SK-N-MC (cell line): ENCODE results near the gene SH3BP5L.

Experiments used
- DNase-seq: peaks from one replicate; pipeline ENCODE4 v3.0.0-alpha.2; 2011; ENCODE audit warnings: low read depth, low spot score
- H3K27ac ChIP-seq: fragments of 200-600 bp; sonication (generic); 2 replicates; pipeline ENCODE4 v1.5.1; 2016; ENCODE audit warnings: mixed run types
- H3K36me3 ChIP-seq: fragments of 200-600 bp; sonication (generic); 2 replicates; pipeline ENCODE4 v1.6.1; 2017; ENCODE audit warnings: antibody characterized with exemption, low read length, mixed read lengths; ENCODE audit not compliant: insufficient read depth
- H3K4me3 ChIP-seq: fragments of 200-600 bp; sonication (generic); 2 replicates; pipeline ENCODE4 v1.5.1; 2016
- H3K9ac ChIP-seq: fragments of 200-600 bp; sonication (generic); 2 replicates; pipeline ENCODE4 v1.8.0; 2017; ENCODE audit warnings: mixed run types, mixed read lengths; ENCODE audit not compliant: insufficient read length
- H3K9me3 ChIP-seq: fragments of 200-600 bp; sonication (generic); 2 replicates; pipeline ENCODE4 v1.6.1; 2017; ENCODE audit warnings: low read depth, mild to moderate bottlenecking, antibody characterized with exemption, low read length, moderate library complexity, mixed read lengths
- EZH2 ChIP-seq: fragments of 200-600 bp; sonication (generic); IDR thresholded peaks from one replicate; pipeline ENCODE4 v1.6.1; 2017; ENCODE audit warnings: antibody characterized with exemption
- FOXP2 ChIP-seq: optimal IDR thresholded peaks from 2 replicates; pipeline ENCODE3; 2011; ENCODE audit warnings: mild to moderate bottlenecking, moderate library complexity; ENCODE audit not compliant: insufficient read depth; ENCODE audit errors: extremely low read length, control extremely low read depth
- POLR2AphosphoS5 ChIP-seq: IDR thresholded peaks from 2 replicates; pipeline ENCODE4 v1.6.1; 2012; ENCODE audit warnings: mild to moderate bottlenecking, low read depth, low read length, borderline replicate concordance

SH3BP5L gene

DNA sequence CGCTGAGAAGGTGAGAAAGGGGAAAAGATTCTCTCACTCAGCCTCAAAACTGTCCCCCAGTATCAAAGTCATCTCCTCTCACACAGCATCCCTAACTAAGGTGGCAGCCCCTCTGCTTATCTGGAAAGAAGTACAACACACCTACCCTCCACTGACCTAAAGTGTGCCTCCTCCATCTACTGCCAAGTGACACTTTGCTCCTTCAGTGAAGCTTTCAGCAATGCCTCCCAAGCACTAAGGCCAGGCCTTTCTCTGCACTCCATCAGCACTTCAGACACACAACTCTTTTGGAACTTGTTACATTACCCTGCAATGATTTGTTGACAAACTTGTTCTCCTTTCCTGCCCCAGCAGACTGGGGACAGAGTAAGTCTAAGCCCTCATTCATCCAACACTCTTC, 1.4 kb downstream of the SH3BP5L start:
- no peak overlapping the region for H3K9ac ChIP-seq
- DNase-seq = no peak
- H3K9me3 ChIP-seq = no peaks in the 10 kb centered on the region
- H3K27ac ChIP-seq = no peak overlapping the region
- no peak overlapping the region for H3K4me3 ChIP-seq
- no peak for TF ChIP-seq POLR2AphosphoS5
- TF ChIP-seq EZH2 = no peak
- no peak for TF ChIP-seq FOXP2
- peaks cover 24% of the 10 kb centered on the region for H3K36me3 ChIP-seq

- Histone ChIP-seq H3K36me3 (peaks cover 24% of the 10 kb centered on the region), H3K4me3 (no peak overlapping the region), H3K9ac (no peak overlapping the region), H3K9me3 (no peaks in the 10 kb centered on the region), H3K27ac (no peak overlapping the region)
- no peak for TF ChIP-seq FOXP2
- TF ChIP-seq EZH2 = no peak
- TF ChIP-seq POLR2AphosphoS5 = no peak
- no peak for DNase-seq
Measured at GRCh38 chr1:248823517-248824001, 2.2 kb downstream of the SH3BP5L start.

- DNase-seq = no peak
- Histone ChIP-seq H3K4me3 (no peak overlapping the region), H3K9me3 (no peaks in the 10 kb centered on the region), H3K36me3 (peaks cover 24% of the 10 kb centered on the region), H3K27ac (no peak overlapping the region), H3K9ac (no peak overlapping the region)
- TF ChIP-seq FOXP2 (no peak), POLR2AphosphoS5 (no peak)
Measured at GRCh38 chr1:248822148-248823032, 3.3 kb downstream of the SH3BP5L start.

DNA sequence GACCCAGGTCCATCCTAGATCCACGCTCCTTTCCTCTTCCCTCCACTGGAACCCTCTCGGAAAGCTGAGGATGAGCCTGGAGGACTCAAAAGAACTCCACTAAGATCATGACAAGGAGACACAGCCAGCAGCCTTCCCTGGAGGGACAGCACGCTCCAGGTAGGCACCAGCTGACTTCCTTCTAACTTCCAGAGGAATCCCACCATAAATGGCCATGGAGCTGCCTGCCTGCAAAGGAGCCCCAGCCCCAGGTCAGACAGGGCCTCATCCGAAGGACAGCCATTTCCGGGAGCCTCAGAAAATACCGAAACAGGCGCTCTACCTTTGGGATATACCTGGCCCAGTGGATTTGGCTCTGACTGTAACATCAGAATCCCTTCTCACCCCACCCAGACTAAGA, 4.1 kb downstream of the SH3BP5L start:
- no peaks in the 10 kb centered on the region for H3K9me3 ChIP-seq
- peaks cover 26% of the 10 kb centered on the region for H3K36me3 ChIP-seq
- no peak for TF ChIP-seq EZH2
- TF ChIP-seq POLR2AphosphoS5 = no peak
- no peak for TF ChIP-seq FOXP2
- no peak for DNase-seq
- no peak overlapping the region for H3K27ac ChIP-seq
- H3K4me3 ChIP-seq = no peak overlapping the region
- no peak overlapping the region for H3K9ac ChIP-seq

GRCh38 chr1:248821101-248821500, 4.6 kb downstream of the SH3BP5L start:
- H3K9ac ChIP-seq = no peak overlapping the region
- no peak for DNase-seq
- TF ChIP-seq EZH2 (no peak), POLR2AphosphoS5 (no peak), FOXP2 (no peak)
- H3K9me3 ChIP-seq = no peaks in the 10 kb centered on the region
- no peak overlapping the region for H3K4me3 ChIP-seq
- peaks cover 31% of the 10 kb centered on the region for H3K36me3 ChIP-seq
- no peak overlapping the region for H3K27ac ChIP-seq

DNA sequence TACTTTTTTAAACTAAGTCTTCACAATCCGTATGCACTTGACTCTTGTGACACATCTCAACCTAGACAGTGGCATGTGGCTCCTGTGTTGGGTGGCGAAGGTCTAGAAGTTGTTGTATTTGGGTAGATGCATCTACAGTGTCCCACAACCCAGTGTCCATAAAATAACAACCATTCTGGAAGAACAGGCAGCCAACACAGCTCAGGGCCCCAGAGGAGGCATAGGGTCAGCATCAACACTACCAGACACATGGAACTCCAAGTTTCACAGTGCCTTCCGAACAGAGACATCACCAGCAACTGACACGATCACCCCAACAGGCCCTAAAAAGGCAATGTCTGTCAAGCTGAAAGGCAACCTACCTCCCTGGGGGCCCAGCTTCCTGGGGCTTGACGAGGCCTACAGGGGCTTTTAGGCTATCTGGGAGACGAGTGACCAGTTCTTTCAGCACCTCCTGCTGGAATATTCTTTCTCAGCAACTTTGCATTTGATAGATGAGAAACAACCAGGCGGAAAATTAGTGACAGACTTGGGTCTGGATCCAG, 5.6 kb downstream of the SH3BP5L start:
- H3K9ac ChIP-seq = no peak overlapping the region
- TF ChIP-seq EZH2 (no peak), POLR2AphosphoS5 (no peak), FOXP2 (no peak)
- peaks cover 39% of the 10 kb centered on the region for H3K36me3 ChIP-seq

DNA sequence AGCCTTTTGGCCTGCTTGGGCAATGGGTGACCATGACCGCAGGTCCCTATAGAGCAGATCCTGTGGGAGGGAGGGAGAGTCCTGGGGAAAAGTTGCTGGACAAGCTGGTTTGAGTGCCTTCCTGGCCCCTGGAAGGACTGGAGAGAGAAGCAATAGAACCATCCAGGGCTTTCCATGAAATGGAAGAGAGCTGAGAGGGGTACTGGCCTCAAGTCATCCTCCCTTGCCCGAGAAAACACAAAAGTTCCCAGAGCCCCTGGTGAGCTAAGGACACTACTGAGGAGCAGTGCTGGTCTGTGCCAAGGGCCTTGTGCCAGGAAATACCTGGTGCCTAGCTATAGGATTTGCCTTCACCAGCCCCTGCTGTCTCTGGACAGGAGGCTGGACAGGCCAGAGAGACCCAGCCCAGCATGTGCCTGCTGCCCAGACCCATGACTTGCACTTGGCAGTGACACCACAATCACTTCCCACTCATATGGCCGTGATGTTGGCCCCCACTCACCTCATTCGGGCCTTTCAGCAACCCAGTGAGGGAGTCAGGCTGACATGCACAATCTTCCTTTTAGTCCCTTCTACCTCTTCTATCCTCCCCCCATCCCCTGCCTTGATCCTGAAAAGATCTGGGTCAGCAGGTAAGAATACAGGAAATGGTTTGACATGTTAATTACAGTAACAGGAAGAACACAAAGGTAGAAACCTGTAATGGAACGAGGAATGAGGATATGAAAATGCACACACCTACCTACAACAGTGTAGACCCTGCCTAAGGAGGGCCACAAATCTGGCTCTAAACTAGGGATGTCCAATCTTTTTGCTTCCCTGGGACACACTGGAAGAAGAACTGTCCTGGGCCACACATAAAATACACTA, 7.0 kb downstream of the SH3BP5L start:
- H3K36me3 ChIP-seq = peaks cover 44% of the 10 kb centered on the region
- H3K9ac ChIP-seq = no peak overlapping the region
- no peak overlapping the region for H3K4me3 ChIP-seq
- no peak overlapping the region for H3K27ac ChIP-seq
- H3K9me3 ChIP-seq = no peaks in the 10 kb centered on the region
- TF ChIP-seq POLR2AphosphoS5 (no peak), FOXP2 (no peak), EZH2 (no peak)
- no peak for DNase-seq

More for the DNA sequence above, 5.6 kb downstream of the SH3BP5L start:
- Histone ChIP-seq H3K4me3 (no peak overlapping the region), H3K27ac (no peak overlapping the region), H3K9me3 (no peaks in the 10 kb centered on the region)
- DNase-seq = no peak

DNA sequence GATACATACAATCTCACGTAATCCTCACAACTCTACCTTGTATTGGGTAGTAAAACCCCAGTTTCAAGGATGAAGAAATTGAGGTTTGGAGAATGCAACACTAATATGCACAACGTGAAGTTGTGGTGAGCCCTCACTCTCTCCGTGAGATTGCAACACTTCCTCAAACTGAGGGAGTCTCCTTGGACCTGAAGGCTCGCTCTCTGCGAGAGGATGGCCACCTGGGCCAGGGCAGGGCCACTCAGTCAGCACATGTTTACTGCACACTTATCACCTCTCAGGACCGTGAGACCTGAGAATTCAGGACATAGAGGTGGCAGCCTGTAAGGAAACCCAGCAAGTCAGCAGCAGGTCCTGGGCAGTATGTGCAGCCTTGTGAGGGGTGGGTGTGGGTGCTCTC, 8.7 kb downstream of the SH3BP5L start:
- no peak overlapping the region for H3K27ac ChIP-seq
- no peak overlapping the region for H3K9ac ChIP-seq
- no peak for TF ChIP-seq FOXP2
- TF ChIP-seq POLR2AphosphoS5 = no peak
- no peak for TF ChIP-seq EZH2

More for the DNA sequence above, 8.7 kb downstream of the SH3BP5L start:
- no peak for DNase-seq
- H3K9me3 ChIP-seq = no peaks in the 10 kb centered on the region
- H3K4me3 ChIP-seq = no peak overlapping the region
- peaks cover 47% of the 10 kb centered on the region for H3K36me3 ChIP-seq
